NCI-H748 (cell line): ENCODE results near the gene ATP10D.
"Not testable (repeated sequence)": the region's sequence is repeated elsewhere in the genome, so short reads cannot be mapped to it uniquely, and the experiment has no call there.

Source experiments
- DNase-seq: peaks from one replicate; lab custom pipeline; 2025; ENCODE audit not compliant: unreplicated experiment; lab: John Stamatoyannopoulos, UW

Gene ATP10D

GRCh38 chr4:47533689-47534347 is 48.7 kb downstream of the ATP10D start:
- DNase-seq: no peak

GRCh38 chr4:47534772-47535171 is 49.7 kb downstream of the ATP10D start:
- DNase-seq: no peak

GRCh38 chr4:47535567-47536147 is 50.6 kb downstream of the ATP10D start:
- no peak for DNase-seq

- DNase-seq: no peak
Observed at GRCh38 chr4:47536966-47537365, 51.9 kb downstream of the ATP10D start.

GRCh38 chr4:47538111-47538824 is 53.2 kb downstream of the ATP10D start:
- DNase-seq: no peak

GRCh38 chr4:47538825-47539154 is 53.7 kb downstream of the ATP10D start:
- DNase-seq: no peak

GRCh38 chr4:47542640-47543039 is 57.6 kb downstream of the ATP10D start:
- DNase-seq: not testable (repeated sequence)

GRCh38 chr4:47543331-47543730 is 58.3 kb downstream of the ATP10D start:
- no peak for DNase-seq

GRCh38 chr4:47550357-47550756 is 65.3 kb downstream of the ATP10D start:
- not testable (repeated sequence) for DNase-seq

- no peak for DNase-seq
Observed at GRCh38 chr4:47550899-47551548, 65.9 kb downstream of the ATP10D start.

- DNase-seq: no peak
Observed at GRCh38 chr4:47551682-47552081, 66.6 kb downstream of the ATP10D start.

- no peak for DNase-seq
Observed at GRCh38 chr4:47553329-47554125, 68.5 kb downstream of the ATP10D start.

GRCh38 chr4:47555920-47556319 is 70.8 kb downstream of the ATP10D start:
- not testable (repeated sequence) for DNase-seq

- DNase-seq: no peak
Observed at GRCh38 chr4:47557255-47557654, 72.2 kb downstream of the ATP10D start.

GRCh38 chr4:47560682-47561081 is 75.6 kb downstream of the ATP10D start:
- DNase-seq: no peak

GRCh38 chr4:47561331-47561730 is 76.3 kb downstream of the ATP10D start:
- DNase-seq: no peak

- DNase-seq: no peak
Observed at GRCh38 chr4:47562297-47562696, 77.2 kb downstream of the ATP10D start.

GRCh38 chr4:47566566-47566965 is 81.5 kb downstream of the ATP10D start:
- DNase-seq: no peak

GRCh38 chr4:47566969-47567368 is 81.9 kb downstream of the ATP10D start:
- no peak for DNase-seq

- no peak for DNase-seq
Observed at GRCh38 chr4:47567511-47567910, 82.4 kb downstream of the ATP10D start.

GRCh38 chr4:47570816-47571215 is 85.7 kb downstream of the ATP10D start:
- DNase-seq: no peak
